WTC11 (cell line): ENCODE results near the gene BTBD9. TPM values are rescaled to one million over a fixed set of nuclear protein-coding genes. Genes with fewer than 3 reads are reported as not detected.

Source experiments
- ATAC-seq: fragments of 200-7000 bp; cut with Tn5 transposase; 2 replicates; pipeline ENCODE4 v1.10.0; 2021; ENCODE audit warnings: mild to moderate bottlenecking, moderate library complexity
- CTCF ChIA-PET: fragments of 300-600 bp; sonication (Branson Sonifier 250); formaldehyde crosslinking; loops from one replicate; lab custom pipeline; 2021; ENCODE audit warnings: antibody characterized with exemption; lab: Charles Lee
- POLR2A ChIA-PET: fragments of 350-600 bp; sonication (Branson Sonifier 250); formaldehyde crosslinking; loops from one replicate; lab custom pipeline; 2021; ENCODE audit warnings: antibody characterized with exemption; lab: Charles Lee
- DNase-seq: peaks from one replicate; pipeline ENCODE4 v3.0.0; 2021; ENCODE audit warnings: low spot score
- H3K27ac Mint-ChIP-seq: 2 replicates; pipeline ENCODE4 v1.8.0; 2021; ENCODE audit warnings: mixed read lengths
- H3K27me3 Mint-ChIP-seq: 2 replicates; pipeline ENCODE4 v1.8.0; 2021; ENCODE audit warnings: low read depth, mild to moderate bottlenecking, moderate library complexity, mixed read lengths
- H3K36me3 Mint-ChIP-seq: 2 replicates; pipeline ENCODE4 v1.8.0; 2021; ENCODE audit warnings: mixed read lengths
- H3K4me1 Mint-ChIP-seq: 2 replicates; pipeline ENCODE4 v1.8.0; 2022; ENCODE audit warnings: mixed read lengths
- H3K4me3 Mint-ChIP-seq: 2 replicates; pipeline ENCODE4 v1.8.0; 2021; ENCODE audit warnings: mild to moderate bottlenecking, moderate library complexity, mixed read lengths
- H3K9me3 Mint-ChIP-seq: 2 replicates; pipeline ENCODE4 v1.8.0; 2021; ENCODE audit warnings: mixed read lengths
- ARID4B ChIP-seq: sonication (generic); formaldehyde crosslinking; IDR thresholded peaks from 2 replicates; pipeline ENCODE4 v1.8.0; 2023; ENCODE audit warnings: missing genetic modification reagents, mild to moderate bottlenecking, borderline replicate concordance
- CTCF ChIP-seq: fragments of 200-600 bp; IDR thresholded peaks from 2 replicates; pipeline ENCODE4 v1.8.0; 2022; ENCODE audit warnings: antibody characterized with exemption
- E2F1 ChIP-seq: sonication (generic); formaldehyde crosslinking; IDR thresholded peaks from 2 replicates; pipeline ENCODE4 v1.8.0; 2022; ENCODE audit warnings: mild to moderate bottlenecking, missing genetic modification reagents
- ERG ChIP-seq: fragments of 250-450 bp; sonication (Bioruptor Pico); IDR thresholded peaks from 2 replicates; pipeline ENCODE4 v1.8.0; 2021; ENCODE audit warnings: mild to moderate bottlenecking
- FOXK1 ChIP-seq: sonication (generic); formaldehyde crosslinking; IDR thresholded peaks from 2 replicates; pipeline ENCODE4 v1.8.0; 2022; ENCODE audit warnings: mild to moderate bottlenecking, moderate library complexity, missing genetic modification reagents
- FOXP4 ChIP-seq: sonication (generic); formaldehyde crosslinking; IDR thresholded peaks from 2 replicates; pipeline ENCODE4 v1.8.0; 2022; ENCODE audit warnings: mild to moderate bottlenecking, missing genetic modification reagents
- GRHL2 ChIP-seq: fragments of 250-450 bp; sonication (Bioruptor Pico); IDR thresholded peaks from 2 replicates; pipeline ENCODE4 v1.8.0; 2022; ENCODE audit warnings: mild to moderate bottlenecking, moderate library complexity; ENCODE audit not compliant: insufficient replicate concordance, severe bottlenecking
- HMGXB4 ChIP-seq: sonication (generic); formaldehyde crosslinking; IDR thresholded peaks from 2 replicates; pipeline ENCODE4 v1.8.1; 2023; ENCODE audit warnings: mild to moderate bottlenecking, moderate library complexity, missing genetic modification reagents
- IRF2 ChIP-seq: sonication (generic); formaldehyde crosslinking; IDR thresholded peaks from 2 replicates; pipeline ENCODE4 v1.8.0; 2022; ENCODE audit warnings: low read depth, missing genetic modification reagents, borderline replicate concordance
- JAZF1 ChIP-seq: fragments of 250-450 bp; sonication (Bioruptor Pico); IDR thresholded peaks from 2 replicates; pipeline ENCODE4 v1.9.0; 2021; ENCODE audit warnings: moderate library complexity, mild to moderate bottlenecking, inconsistent platforms
- RELA ChIP-seq: sonication (generic); formaldehyde crosslinking; IDR thresholded peaks from 2 replicates; pipeline ENCODE4 v1.8.1; 2022; ENCODE audit warnings: missing genetic modification reagents, mild to moderate bottlenecking, borderline replicate concordance
- RORB ChIP-seq: fragments of 250-450 bp; sonication (Bioruptor Pico); IDR thresholded peaks from 2 replicates; pipeline ENCODE4 v1.9.0; 2021; ENCODE audit warnings: mild to moderate bottlenecking
- SOX15 ChIP-seq: fragments of 250-450 bp; sonication (Bioruptor Pico); IDR thresholded peaks from 2 replicates; pipeline ENCODE4 v1.9.0; 2021; ENCODE audit warnings: mild to moderate bottlenecking
- USF1 ChIP-seq: sonication (generic); formaldehyde crosslinking; IDR thresholded peaks from 2 replicates; pipeline ENCODE4 v1.8.0; 2022; ENCODE audit warnings: mild to moderate bottlenecking, missing genetic modification reagents
- ZNF263 ChIP-seq: sonication (generic); formaldehyde crosslinking; IDR thresholded peaks from 2 replicates; pipeline ENCODE4 v1.8.1; 2022; ENCODE audit warnings: low read depth, mild to moderate bottlenecking, moderate library complexity, missing genetic modification reagents
- total RNA-seq: library from RNA; stranded (reverse); gene quantifications from 3 replicates; pipeline ENCODE4 v1.2.3, GENCODE V29; 2021

BTBD9 gene
- total RNA-seq, 1 experiment from 2014 or later, result 4.2 TPM

GRCh38 chr6:38164131-38164481 lies 475.6 kb downstream of the BTBD9 start:
- DNase-seq (no peak), ATAC-seq (no peak)
- Mint-ChIP-seq H3K4me3 (no peak overlapping the region), H3K9me3 (no peaks in the 10 kb centered on the region), H3K36me3 (no peaks in the 10 kb centered on the region), H3K4me1 (peaks cover 9% of the 10 kb centered on the region; the same call in 1 of the 2 replicates), H3K27ac (no peak overlapping the region), H3K27me3 (no peaks in the 10 kb centered on the region)
- POLR2A ChIA-PET, result no interaction called here
- no peak for TF ChIP-seq HMGXB4
- TF ChIP-seq SOX15 (CRISPR knock-in tag), result no peak
- TF ChIP-seq ZNF263 (CRISPR knock-in tag), result no peak
- TF ChIP-seq E2F1 (CRISPR knock-in tag), result no peak
- no peak for TF ChIP-seq JAZF1
- TF ChIP-seq FOXK1 (CRISPR knock-in tag), result no peak
- TF ChIP-seq ARID4B (CRISPR knock-in tag), result no peak
- no peak for TF ChIP-seq CTCF
- no peak for TF ChIP-seq FOXP4 (CRISPR knock-in tag)
- no peak for TF ChIP-seq RELA (CRISPR knock-in tag)
- TF ChIP-seq GRHL2 (CRISPR knock-in tag), result no peak
- no peak for TF ChIP-seq RORB
- no peak for TF ChIP-seq IRF2 (CRISPR knock-in tag)
- no peak for TF ChIP-seq ERG (CRISPR knock-in tag)
- no peak for TF ChIP-seq USF1 (CRISPR knock-in tag)
- CTCF ChIA-PET, result no interaction called here
